Ramos (cell line): ENCODE measurements around the gene EXOC6.
"Not testable (repeated sequence)": the region's sequence is repeated elsewhere in the genome, so short reads cannot be mapped to it uniquely, and the experiment has no call there.

Experiments used
- in situ Hi-C: fragments of 300-500 bp; cut with MboI; formaldehyde crosslinking; loops from one replicate; pipeline ENCODE4 v1.14.3; 2022; ENCODE audit warnings: low sequenced_read_pairs; ENCODE audit not compliant: unreplicated experiment

The EXOC6 gene

DNA sequence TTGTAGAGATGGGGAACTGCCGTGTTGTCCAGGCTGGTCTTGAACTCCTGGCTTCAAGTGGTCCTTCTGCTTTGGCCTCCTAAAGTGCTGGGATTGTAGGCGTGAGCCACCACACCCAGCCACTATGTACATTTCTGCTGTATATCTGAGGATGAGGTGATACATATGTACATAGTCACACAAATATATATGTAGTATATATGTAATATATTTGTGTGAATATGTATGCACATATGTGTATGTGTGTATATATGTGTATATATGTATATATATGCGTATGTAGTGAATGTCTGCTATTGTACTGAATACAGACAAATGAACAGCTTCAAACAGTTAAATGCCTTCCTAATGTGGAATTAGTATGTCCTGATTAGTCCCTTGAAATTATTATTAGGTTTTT lies 70.3 kb downstream of the EXOC6 start:
- in situ Hi-C loops, result no loop called here

DNA sequence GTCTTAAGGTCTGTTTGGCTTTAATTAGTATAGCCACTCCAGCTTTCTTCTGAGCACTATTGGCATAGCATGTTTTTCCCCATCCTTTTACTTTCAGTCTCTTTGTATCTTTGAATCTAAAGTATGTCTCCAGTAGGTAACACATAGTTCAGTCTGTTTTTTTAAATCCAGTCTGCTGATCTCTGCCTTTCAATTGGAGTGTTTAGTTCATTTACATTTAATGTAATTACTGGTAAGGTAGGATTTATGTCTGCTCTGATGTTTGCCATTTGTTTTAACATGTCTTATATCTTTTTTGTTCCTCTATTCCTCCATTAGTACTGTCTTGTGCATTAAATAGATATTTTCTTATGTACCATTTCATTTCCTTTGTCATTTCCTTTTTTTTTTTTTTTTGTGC lies 72.5 kb downstream of the EXOC6 start:
- in situ Hi-C loops, result no loop called here

DNA sequence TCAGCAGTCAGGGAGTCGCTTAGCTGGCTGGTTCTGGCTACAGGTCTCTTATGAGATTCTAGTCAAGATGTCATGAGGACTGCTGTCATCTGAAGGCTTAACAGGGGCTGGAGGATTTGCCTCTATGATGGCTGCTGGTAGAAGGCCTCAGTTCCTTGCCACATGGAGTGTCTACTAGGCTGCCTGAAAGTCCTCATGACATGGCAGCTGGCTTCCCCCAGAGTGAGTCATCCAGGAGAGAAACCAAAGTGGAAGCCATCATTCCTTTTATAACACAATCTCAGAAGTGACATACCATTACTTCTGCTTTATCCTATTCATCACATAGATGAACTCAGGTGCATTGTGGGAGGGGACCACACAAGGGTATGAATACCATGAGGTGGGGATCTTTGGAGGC lies 75.1 kb downstream of the EXOC6 start:
- in situ Hi-C loops, result no loop called here

DNA sequence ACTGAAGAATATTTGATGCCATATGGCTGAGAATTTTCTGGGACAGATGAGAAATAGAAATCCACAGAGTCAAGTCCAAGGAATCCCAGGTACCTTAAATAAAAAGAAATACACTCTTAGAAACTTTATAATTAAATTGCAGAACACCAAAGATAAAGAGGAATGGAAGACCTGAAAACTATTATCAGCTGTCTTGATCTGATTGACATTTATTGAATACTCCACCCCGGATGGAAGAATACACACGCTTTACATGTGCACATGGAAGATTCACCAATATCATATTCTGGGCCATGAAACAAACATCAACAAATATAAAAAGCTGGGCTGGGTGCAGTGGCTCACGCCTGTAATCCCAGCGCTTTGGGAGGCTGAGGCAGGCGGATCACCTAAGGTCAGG lies 81.6 kb downstream of the EXOC6 start:
- in situ Hi-C loops, result no loop called here

DNA sequence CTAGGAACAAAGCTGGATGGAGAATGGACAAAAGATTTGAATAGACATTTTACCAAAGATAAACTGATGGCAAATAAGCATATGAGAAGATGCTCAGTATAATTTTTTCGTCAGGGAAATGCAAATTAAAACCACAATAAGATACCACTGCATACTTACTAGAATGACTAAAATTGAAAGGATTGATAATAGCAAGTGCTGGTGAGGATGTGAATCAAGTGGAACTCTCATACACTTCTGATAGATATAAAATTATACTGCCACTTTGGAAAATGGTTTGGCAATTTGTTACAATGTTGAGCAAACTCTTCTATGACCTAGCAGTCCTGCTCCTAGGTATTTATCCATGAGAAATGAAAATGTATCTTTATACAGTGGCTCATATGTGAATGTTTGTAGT lies 83.3 kb downstream of the EXOC6 start:
- in situ Hi-C loops, result no loop called here

DNA sequence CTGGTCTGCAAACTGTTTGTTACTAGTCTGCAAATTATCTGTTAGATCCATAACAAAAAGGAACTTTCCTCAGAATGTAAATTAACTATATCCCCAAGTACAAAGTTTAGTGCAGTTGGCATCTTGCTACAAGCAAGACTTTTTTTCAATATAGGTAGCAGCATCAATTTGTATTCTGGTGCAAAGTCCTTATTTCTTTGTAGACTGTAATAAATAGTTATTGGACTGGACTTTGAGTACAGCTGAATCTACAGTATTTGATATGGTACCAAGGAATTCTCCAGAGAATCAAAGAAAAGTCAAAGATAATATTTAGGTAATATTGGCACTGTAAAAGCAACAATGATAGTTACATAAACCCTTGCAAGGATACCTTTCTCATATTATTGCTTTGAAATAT lies 89.6 kb downstream of the EXOC6 start:
- in situ Hi-C loops, result no loop called here

DNA sequence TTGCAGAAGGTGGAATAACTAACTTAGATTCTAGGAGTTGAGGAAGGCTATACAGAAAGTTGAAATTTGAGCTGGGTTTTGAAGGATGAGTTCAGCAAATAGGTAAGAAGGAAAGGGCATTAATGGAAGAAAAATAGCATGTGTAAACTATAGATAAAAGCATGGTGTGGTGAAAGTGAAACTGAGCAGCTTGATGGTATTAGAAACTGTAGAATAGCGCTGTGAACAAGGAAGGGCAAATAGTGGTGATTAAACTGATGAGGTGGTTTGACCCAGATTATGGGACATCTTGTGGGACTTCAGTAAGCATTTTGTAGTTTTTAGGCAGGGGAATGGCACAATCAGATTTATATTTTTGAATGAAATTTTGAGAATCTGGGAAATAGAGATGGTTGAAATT lies 90.5 kb downstream of the EXOC6 start:
- in situ Hi-C loops, result no loop called here

DNA sequence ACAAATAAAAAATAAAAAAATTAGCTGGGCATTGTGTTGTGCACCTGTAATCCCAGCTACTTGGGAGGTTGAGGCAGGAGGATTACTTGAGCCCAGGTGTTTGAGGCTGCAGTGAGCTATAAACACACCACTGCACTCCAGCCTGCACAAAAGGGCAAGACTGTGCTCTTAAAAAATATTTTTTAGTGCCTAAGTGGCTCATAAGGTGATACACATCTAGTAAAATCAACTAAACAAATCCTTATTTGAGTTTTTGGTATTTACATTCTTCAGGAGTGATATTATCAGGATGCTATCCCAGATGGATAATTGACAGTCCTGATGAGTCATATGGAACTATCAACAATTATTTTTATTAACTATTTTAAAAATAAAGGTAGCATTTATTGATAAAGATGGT lies 93.9 kb downstream of the EXOC6 start:
- in situ Hi-C loops, result no loop called here

DNA sequence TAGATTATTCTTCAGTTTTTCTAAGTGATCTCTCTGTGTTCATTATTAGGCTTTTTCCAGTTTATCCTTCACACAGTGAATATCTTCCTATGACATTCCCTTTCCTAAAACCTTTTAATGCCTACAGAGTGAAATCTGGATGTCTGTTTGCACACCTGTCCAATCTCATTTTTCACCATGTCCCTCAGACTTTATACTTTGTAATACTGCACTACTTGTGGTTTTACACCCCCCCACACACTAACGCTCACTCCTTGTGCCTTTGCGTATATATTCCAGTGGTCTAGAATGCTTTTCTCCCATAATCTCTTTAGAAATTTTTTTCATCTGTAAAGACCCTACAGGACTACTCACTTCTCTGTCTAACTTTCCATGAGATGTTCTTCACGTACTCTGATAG lies 98.2 kb downstream of the EXOC6 start:
- in situ Hi-C loops, result no loop called here

DNA sequence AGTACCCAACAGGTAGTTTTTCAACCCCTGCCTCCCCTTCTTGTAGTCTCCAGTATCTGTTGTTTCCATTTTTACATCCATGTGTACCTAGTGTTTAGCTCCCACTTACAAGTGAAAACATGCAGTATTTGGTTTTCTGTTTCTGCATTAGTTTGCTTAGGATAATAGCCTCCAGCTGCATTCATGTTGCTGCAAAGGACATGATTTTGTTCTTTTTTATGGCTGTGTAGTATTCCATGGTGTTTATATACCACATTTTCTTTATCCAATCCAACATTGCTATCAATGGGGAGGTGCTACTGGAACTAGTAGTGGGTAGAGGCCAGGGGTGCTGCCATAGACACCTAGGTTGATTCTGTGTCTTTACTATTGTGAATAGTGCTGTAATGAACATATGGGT lies 104.3 kb downstream of the EXOC6 start:
- in situ Hi-C loops, result not testable (repeated sequence)

DNA sequence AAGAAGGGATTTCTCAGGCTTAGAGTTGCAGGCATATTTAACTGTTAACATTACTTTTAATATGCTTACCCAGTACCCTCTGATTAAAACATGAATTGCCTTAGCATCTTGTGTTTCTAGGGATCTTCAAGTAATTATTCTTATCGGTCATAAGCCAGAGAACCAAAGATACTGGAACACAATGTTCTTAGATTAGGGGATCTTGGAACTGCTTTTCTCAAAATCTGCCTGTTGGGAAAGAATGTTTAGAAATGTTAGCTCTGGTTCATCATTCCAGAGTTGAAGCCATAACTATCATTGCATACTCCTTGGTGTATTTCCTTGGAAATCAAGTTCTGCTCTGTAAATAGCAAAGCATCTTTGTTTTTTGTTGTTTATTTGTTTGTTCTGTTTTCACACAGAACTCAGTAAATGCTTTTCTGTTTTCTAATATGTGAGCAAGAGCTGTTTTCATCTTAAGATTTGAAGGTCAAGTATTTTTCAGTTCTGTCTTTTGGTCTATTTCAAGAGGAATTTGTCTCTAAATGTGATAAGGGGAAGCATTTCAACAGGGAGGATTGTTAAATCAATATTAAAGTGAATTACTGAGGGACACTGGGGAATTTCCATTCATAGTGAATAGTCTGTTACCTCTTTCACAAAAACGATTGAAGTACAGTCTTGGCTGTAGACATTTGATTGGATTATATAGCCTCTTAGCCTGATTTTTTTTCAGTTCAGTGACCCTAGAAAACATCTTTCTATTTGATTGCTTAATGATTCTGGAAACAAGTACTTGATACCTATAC lies 109.1 kb downstream of the EXOC6 start:
- in situ Hi-C loops, result no loop called here

DNA sequence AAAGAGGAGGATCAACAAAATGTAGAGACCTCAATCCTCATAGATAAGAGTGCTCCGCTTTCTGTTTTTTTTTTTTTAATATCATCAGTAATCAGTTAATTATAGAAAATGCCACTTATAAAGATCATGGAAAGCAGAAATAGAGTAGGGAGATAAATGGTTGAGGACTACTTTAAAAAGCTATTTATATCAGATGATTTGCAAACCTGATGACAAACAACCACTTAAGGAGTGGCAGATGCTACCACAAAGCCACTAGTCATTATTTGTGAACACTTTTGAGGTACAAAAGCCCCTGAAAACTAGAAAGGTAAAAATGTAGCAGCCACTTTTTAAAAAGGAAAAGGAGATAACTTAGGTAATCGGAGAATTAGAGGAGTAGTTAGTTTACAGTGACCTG lies 113.3 kb downstream of the EXOC6 start:
- in situ Hi-C loops, result no loop called here

DNA sequence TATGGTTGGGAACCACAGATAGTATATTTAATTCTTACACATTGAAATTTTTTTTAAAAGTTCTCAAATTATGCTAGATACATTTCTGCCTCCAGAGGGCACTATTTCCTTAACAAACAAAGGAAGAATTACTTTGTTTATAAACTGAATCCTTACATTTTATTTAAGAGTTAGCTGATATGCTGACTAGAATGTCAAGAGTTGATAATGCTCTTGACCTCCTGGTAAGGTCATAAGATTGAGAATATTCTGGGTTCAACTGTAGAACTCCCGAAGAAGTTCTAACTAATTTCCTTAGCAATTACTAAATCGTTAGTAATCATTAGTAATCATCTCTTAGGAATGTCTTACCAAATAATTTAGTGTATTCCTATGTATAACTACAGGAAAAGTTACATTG lies 117.0 kb downstream of the EXOC6 start:
- in situ Hi-C loops, result no loop called here

DNA sequence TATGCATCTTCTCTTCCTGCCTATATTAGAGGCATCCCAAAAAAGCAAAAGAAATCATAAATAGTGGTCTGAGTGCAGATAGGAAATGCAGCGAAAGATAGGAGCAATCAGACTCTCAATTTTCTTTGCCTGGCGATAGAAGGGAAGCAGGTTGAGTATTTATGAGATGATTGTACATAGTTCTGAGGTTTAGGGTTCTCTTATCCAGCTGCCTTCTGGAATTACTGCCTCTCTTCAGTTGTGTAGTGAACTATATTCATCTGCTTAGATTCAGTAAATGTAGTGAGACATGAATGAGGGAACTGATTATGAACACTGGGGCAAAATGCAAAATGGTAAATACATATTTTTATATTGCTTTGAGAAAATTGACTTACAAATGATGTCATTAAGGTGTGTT lies 119.3 kb downstream of the EXOC6 start:
- in situ Hi-C loops, result no loop called here

DNA sequence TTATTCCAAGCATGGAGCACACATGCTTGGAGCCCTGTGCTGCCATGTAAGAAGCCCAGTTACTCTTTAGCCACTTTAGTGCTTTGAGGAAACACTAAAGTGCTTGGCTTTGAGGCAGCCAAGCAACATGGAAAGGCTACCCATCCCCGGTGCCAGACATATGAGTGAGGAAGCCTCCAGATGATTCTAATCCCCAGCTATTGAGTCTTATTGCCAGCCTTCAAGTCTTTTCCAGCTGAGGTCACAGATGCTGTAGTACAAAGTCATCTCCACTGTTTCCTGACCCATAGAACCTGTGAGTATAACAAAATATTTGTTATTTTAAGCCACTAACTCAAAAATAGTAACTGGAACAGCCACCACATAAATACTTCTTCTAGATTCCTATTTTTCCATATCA lies 120.8 kb downstream of the EXOC6 start:
- in situ Hi-C loops, result no loop called here

DNA sequence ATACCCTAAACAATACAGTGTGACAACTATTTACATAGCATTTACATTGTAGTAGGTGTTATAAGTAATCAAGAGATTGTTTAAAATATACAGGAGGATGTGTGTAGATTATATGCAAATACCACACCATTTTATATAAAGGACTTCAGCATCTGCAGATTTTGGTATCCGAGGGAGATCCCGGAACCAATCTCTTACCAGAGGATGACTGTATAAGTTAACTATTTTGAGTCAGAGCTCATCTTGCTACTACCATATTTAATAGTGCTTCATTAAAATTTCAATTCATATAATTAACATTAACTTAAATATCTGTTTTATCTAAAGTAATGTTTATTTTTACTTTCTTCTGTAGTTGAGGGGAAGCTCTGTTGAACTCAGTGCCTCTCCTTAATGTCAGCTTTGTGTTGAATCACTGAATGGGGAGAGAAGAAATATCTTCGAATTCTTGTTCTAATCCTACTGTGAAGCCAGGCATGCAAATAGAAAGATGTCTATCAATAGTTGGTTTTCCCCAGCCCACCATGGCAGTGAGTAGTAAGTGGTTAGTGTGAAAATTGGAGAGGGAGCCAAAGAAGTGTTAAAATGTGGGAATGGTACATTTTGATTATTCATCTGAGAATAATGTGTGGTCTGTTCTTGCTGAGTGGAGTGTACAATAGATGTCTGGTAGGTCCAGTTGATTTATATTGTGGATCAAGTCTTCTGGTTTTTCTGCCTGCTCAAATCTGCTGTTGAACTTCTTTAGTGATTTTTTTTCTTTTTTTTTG lies 122.2 kb downstream of the EXOC6 start:
- in situ Hi-C loops, result no loop called here

DNA sequence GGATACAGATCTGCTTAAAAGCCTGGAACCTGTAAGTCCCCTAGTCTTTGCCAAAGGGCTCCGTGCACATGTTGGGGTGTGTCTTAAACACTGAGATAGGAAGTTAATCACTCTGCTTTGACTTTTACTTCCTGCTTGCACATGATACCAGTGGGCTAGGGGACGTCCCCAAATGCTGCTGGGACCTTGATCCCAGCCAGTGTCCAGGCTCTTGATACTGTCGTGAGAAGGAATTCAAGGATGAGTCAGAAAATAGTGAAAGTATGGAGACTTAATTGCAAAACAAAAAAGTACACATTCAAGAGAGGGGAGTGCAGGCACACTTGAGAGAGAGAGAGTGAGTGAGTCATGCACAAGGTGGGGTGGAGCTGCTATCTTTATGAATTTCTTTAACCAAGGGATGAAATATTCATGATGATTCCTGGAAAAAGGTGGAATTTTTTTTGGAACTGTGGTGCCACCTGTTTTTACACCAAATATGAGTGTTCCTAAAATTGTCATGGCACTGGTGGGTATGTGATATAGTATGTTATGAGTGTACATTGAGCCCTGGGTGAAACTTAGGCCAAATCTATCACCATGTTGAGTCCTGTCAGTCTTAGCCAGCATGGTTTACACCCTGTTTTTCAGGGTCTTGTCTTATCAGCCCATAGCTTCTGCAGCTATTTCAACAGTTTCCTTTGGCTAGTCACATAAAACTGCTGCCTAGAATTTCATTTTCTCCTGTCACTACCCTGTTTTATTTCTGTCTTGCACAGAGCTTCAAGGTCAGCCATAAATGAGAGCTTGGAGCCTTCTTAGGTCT lies 123.9 kb downstream of the EXOC6 start:
- in situ Hi-C loops, result no loop called here

DNA sequence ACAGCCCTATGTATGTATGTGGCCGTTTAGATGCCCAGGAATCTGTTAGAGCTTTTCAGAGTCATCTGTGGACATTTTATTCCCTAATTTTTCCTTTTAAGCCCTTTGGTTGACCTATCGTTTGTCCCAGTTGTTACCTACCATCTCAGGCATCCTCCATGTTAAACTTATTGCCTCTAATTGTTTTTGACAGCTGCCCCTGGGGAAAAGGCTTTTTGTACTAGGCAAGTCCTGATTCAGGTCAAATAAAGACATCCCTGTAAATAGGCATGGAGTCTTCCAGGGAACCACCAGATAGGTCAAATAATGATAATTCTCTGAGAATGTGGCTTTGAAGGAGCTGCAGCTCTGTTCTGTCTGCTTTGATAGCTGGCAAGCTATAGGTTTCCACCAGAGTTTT lies 124.6 kb downstream of the EXOC6 start:
- in situ Hi-C loops, result no loop called here

DNA sequence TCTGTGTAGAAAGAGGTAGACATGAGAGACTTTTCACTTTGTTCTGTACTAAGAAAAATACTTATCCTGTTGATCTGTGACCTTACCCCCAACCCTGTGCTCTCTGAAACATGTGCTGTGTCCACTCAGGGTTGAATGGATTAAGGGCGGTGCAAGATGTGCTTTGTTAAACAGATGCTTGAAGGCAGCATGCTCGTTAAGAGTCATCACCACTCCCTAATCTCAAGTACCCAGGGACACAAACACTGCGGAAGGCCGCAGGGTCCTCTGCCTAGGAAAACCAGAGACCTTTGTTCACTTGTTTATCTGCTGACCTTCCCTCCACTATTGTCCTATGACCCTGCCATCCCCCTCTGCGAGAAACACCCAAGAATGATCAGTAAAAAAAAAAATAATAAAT lies 128.0 kb downstream of the EXOC6 start:
- in situ Hi-C loops, result not testable (repeated sequence)

DNA sequence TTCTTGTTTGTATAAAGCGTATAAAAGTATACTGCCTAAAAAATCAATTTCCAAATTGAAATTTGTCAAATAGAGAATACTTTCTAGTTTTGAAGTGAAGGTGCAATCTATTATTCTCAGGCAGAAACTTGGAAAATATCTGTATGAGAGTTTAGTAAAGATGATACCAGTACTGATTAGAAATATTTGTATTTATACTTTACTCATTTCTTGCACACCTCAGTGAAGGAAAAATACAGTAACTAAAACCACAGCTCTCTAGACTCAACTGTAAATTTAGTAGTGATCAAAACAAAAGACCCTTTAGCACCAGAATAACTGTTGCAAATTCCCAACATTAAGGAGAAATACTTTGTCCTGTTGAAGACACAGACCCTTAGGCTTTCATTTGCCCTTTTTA lies 140.9 kb downstream of the EXOC6 start:
- in situ Hi-C loops, result no loop called here

DNA sequence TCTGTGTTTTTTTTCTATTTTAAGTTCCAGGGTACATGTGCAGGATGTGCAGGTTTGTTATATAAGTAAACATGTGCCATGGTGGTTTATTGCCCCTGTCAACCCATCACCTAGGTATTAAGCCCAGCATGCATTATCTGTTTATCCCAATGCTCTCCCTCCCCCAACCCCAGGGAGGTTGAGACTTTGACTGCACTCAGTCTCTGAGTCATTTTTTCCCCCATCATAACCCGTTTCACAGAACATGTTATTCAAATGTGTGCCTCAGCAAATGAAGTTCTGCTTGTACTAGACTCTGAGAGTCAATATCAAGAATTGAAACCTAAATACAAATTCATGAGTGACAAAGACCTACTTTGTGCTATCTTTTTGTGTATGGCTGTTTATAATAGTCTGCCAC lies 142.3 kb downstream of the EXOC6 start:
- in situ Hi-C loops, result no loop called here
